ENCODE data around the gene PHLDB2. TPM values are rescaled to one million over a fixed set of nuclear protein-coding genes. Genes with fewer than 3 reads are reported as not detected.

PHLDB2 gene
- total RNA-seq, 1 experiment from 2014 or later, result 90.1 TPM

GRCh38 chr3:111867889-111868426, 8.9 kb downstream of the PHLDB2 start:
- BruUV-seq (replicated peaks), result no TSS peak
- H3K9me3 ChIP-seq (ENCODE audit: low read length), result no peaks in the 10 kb centered on the region
- H3K4me1 ChIP-seq (ENCODE audit: insufficient read depth, low read length), result peaks cover 52% of the 10 kb centered on the region
- H3K9me2 ChIP-seq (replicated peaks; ENCODE audit: low read length), result no peaks in the 10 kb centered on the region
- H4K20me1 ChIP-seq (ENCODE audit: low read length), result peaks cover 52% of the 10 kb centered on the region
- no peak overlapping the region for H3K9ac ChIP-seq (ENCODE audit: low read length)
- POLR2A ChIA-PET (ENCODE audit: unreplicated experiment), result interaction anchor here (1.2 kb wide), 1 partner anchor 111 kb away, joined by 5 read pairs; the partner anchor contains the start of gene ABHD10
- H3K36me3 ChIP-seq (ENCODE audit: low read depth, low read length), result peaks cover 23% of the 10 kb centered on the region
- CTCF ChIA-PET, result interaction anchor here (1.6 kb wide), 1 partner anchor 8 kb away, joined by 4 read pairs; no protein-coding TSS in a partner anchor
- ATAC-seq (no peak), DNase-seq (no peak)
- H3F3A ChIP-seq (ENCODE audit: low read length, unreplicated experiment), result no peaks in the 10 kb centered on the region
- no peaks in the 10 kb centered on the region for H3K27me3 ChIP-seq (ENCODE audit: low read length)
- H3K79me2 ChIP-seq (ENCODE audit: low read length), result peaks cover 100% of the 10 kb centered on the region
- H3K27ac ChIP-seq (ENCODE audit: low read length), result no peak overlapping the region
- intact Hi-C loops (cut with micrococcal nuclease), result no loop called here
- no peak overlapping the region for H3K4me3 ChIP-seq (ENCODE audit: low read length)
- TF ChIP-seq EZH2 (IDR thresholded peaks at IDR 0.05; ENCODE audit: low read length, unreplicated experiment), result no peak
- no peak for TF ChIP-seq CTCF (conservative IDR thresholded peaks at IDR 0.05; ENCODE audit: low read depth, low read length)
- no peak for TF ChIP-seq EZH2phosphoT487 (IDR thresholded peaks at IDR 0.05; ENCODE audit: borderline replicate concordance, low read length)
- no peak overlapping the region for H2AFZ ChIP-seq (ENCODE audit: low read length)
- H3K4me2 ChIP-seq (ENCODE audit: low read length), result no peak overlapping the region

GRCh38 chr3:111870620-111871019, 11.6 kb downstream of the PHLDB2 start:
- peaks cover 23% of the 10 kb centered on the region for H3K36me3 ChIP-seq (ENCODE audit: low read depth, low read length)
- no peaks in the 10 kb centered on the region for H3K9me3 ChIP-seq (ENCODE audit: low read length)
- no peak overlapping the region for H3K27ac ChIP-seq (ENCODE audit: low read length)
- ChIA-PET CTCF (no interaction called here), POLR2A (ENCODE audit: unreplicated experiment) (interaction anchor here (0.7 kb wide), 1 partner anchor 67 kb away, joined by 4 read pairs; no protein-coding TSS in a partner anchor)
- no peaks in the 10 kb centered on the region for H3K9me2 ChIP-seq (replicated peaks; ENCODE audit: low read length)
- no peaks in the 10 kb centered on the region for H3F3A ChIP-seq (ENCODE audit: low read length, unreplicated experiment)
- no peak overlapping the region for H3K9ac ChIP-seq (ENCODE audit: low read length)
- no peak for ATAC-seq
- H3K27me3 ChIP-seq (ENCODE audit: low read length), result no peaks in the 10 kb centered on the region
- H3K4me1 ChIP-seq (ENCODE audit: insufficient read depth, low read length), result peaks cover 47% of the 10 kb centered on the region
- BruUV-seq (replicated peaks), result no TSS peak
- intact Hi-C loops (cut with micrococcal nuclease), result no loop called here
- H4K20me1 ChIP-seq (ENCODE audit: low read length), result peaks cover 27% of the 10 kb centered on the region; the same call in 1 of the 2 replicates
- no peak overlapping the region for H3K4me2 ChIP-seq (ENCODE audit: low read length)
- DNase-seq, result no peak
- peaks cover 97% of the 10 kb centered on the region for H3K79me2 ChIP-seq (ENCODE audit: low read length)
- no peak overlapping the region for H3K4me3 ChIP-seq (ENCODE audit: low read length)
- H2AFZ ChIP-seq (ENCODE audit: low read length), result no peak overlapping the region
- no peak for TF ChIP-seq CTCF (conservative IDR thresholded peaks at IDR 0.05; ENCODE audit: low read depth, low read length)

- no peaks in the 10 kb centered on the region for H3K27me3 ChIP-seq (ENCODE audit: low read length)
- H3K79me2 ChIP-seq (ENCODE audit: low read length), result peaks cover 95% of the 10 kb centered on the region
- H3K4me2 ChIP-seq (ENCODE audit: low read length), result no peak overlapping the region
- H3K36me3 ChIP-seq (ENCODE audit: low read depth, low read length), result peaks cover 22% of the 10 kb centered on the region
- no peak overlapping the region for H3K27ac ChIP-seq (ENCODE audit: low read length)
- no peaks in the 10 kb centered on the region for H3F3A ChIP-seq (ENCODE audit: low read length, unreplicated experiment)
- DNase-seq, result no peak
- intact Hi-C loops (cut with micrococcal nuclease), result no loop called here
- TF ChIP-seq EZH2 (IDR thresholded peaks at IDR 0.05; ENCODE audit: low read length, unreplicated experiment) (no peak), EZH2phosphoT487 (IDR thresholded peaks at IDR 0.05; ENCODE audit: borderline replicate concordance, low read length) (no peak), CTCF (conservative IDR thresholded peaks at IDR 0.05; ENCODE audit: low read depth, low read length) (no peak)
- H3K4me3 ChIP-seq (ENCODE audit: low read length), result no peak overlapping the region
- POLR2A ChIA-PET (ENCODE audit: unreplicated experiment), result no interaction called here
- ATAC-seq, result no peak
- H3K9me2 ChIP-seq (replicated peaks; ENCODE audit: low read length), result no peaks in the 10 kb centered on the region
- H3K9me3 ChIP-seq (ENCODE audit: low read length), result no peaks in the 10 kb centered on the region
- no peak overlapping the region for H3K9ac ChIP-seq (ENCODE audit: low read length)
- H3K4me1 ChIP-seq (ENCODE audit: insufficient read depth, low read length), result peaks cover 47% of the 10 kb centered on the region
- H4K20me1 ChIP-seq (ENCODE audit: low read length), result peaks cover 18% of the 10 kb centered on the region; the same call in 1 of the 2 replicates
- H2AFZ ChIP-seq (ENCODE audit: low read length), result no peak overlapping the region
- CTCF ChIA-PET, result no interaction called here
- no TSS peak for BruUV-seq (replicated peaks)
These were observed 13.0 kb downstream of the PHLDB2 start for GRCh38 chr3:111871809-111872623.

Measured in PC-3 (cell line).